Brain microvascular endothelial cell (primary cell): ENCODE results near the gene KREMEN2.

Experiments used
- DNase-seq: peaks from one replicate; pipeline ENCODE4 v3.0.0-alpha.2; 2020
- H3K27ac ChIP-seq: fragments of 250-450 bp; sonication (Bioruptor Pico); 2 replicates; pipeline ENCODE4 v1.5.1; 2020; ENCODE audit warnings: mild to moderate bottlenecking, moderate library complexity
- H3K27me3 ChIP-seq: fragments of 250-450 bp; sonication (Bioruptor Pico); replicated peaks from 2 replicates; pipeline ENCODE4 v1.5.1; 2020; ENCODE audit warnings: mild to moderate bottlenecking
- H3K36me3 ChIP-seq: fragments of 250-450 bp; sonication (Bioruptor Pico); replicated peaks from 2 replicates; pipeline ENCODE4 v1.5.1; 2020; ENCODE audit warnings: mild to moderate bottlenecking
- H3K4me3 ChIP-seq: 2 replicates; pipeline ENCODE4 v1.5.1; 2011; ENCODE audit warnings: low read depth, mild to moderate bottlenecking, control low read depth, low read length, moderate library complexity
- CTCF ChIP-seq: IDR thresholded peaks from 2 replicates; pipeline ENCODE4 v1.5.1; 2011; ENCODE audit warnings: low read depth, mild to moderate bottlenecking, moderate library complexity, low read length, control low read depth, inconsistent platforms; ENCODE audit errors: missing control alignments
- in situ Hi-C: cut with HindIII; loops from 2 replicates; pipeline ENCODE4 v1.10.0; 2017; ENCODE audit warnings: low sequenced_read_pairs, low pct_ligation_motif_present

Gene KREMEN2

GRCh38 chr16:2992383-2993081, 28.5 kb downstream of the KREMEN2 start:
- no peak for DNase-seq
- Histone ChIP-seq H3K36me3 (no peaks in the 10 kb centered on the region), H3K27me3 (peaks cover 2% of the 10 kb centered on the region), H3K27ac (no peak overlapping the region), H3K4me3 (no peak overlapping the region)
- no peak for TF ChIP-seq CTCF
- in situ Hi-C loops, result no loop called here

GRCh38 chr16:2996298-2996697, 32.2 kb downstream of the KREMEN2 start:
- no peak for DNase-seq
- no peak for TF ChIP-seq CTCF
- in situ Hi-C loops, result no loop called here
- Histone ChIP-seq H3K27ac (no peak overlapping the region), H3K4me3 (no peak overlapping the region), H3K27me3 (peaks cover 4% of the 10 kb centered on the region), H3K36me3 (no peaks in the 10 kb centered on the region)

- no peaks in the 10 kb centered on the region for H3K36me3 ChIP-seq
- no peak overlapping the region for H3K4me3 ChIP-seq
- peaks cover 6% of the 10 kb centered on the region for H3K27me3 ChIP-seq
- TF ChIP-seq CTCF, result no peak
- in situ Hi-C loops, result no loop called here
- no peak for DNase-seq
- H3K27ac ChIP-seq, result no peak overlapping the region
Observed at GRCh38 chr16:2999929-3000328, 35.9 kb downstream of the KREMEN2 start.

- no peak for TF ChIP-seq CTCF
- in situ Hi-C loops, result no loop called here
Observed at GRCh38 chr16:3000540-3000939, 36.5 kb downstream of the KREMEN2 start.

GRCh38 chr16:3001316-3001715, 37.2 kb downstream of the KREMEN2 start:
- Histone ChIP-seq H3K36me3 (no peaks in the 10 kb centered on the region), H3K27me3 (peaks cover 12% of the 10 kb centered on the region), H3K4me3 (no peak overlapping the region), H3K27ac (no peak overlapping the region)
- in situ Hi-C loops, result no loop called here
- no peak for DNase-seq
- TF ChIP-seq CTCF, result no peak

More at GRCh38 chr16:3000540-3000939, 36.5 kb downstream of the KREMEN2 start:
- no peaks in the 10 kb centered on the region for H3K36me3 ChIP-seq
- no peak overlapping the region for H3K4me3 ChIP-seq
- no peak overlapping the region for H3K27ac ChIP-seq
- peaks cover 10% of the 10 kb centered on the region for H3K27me3 ChIP-seq
- no peak for DNase-seq
